Stimulated activated CD4-positive, alpha-beta T cell treated with anti-CD3 and anti-CD28 coated beads, Interleukin-2, amount 100 ng/mL, for 48 hours (primary cell): ENCODE measurements around the gene PLGRKT.
"Not testable (repeated sequence)": the region's sequence is repeated elsewhere in the genome, so short reads cannot be mapped to it uniquely, and the experiment has no call there.

ENCODE experiments used
- DNase-seq, 2 donors: peaks; one replicate each; pipeline ENCODE4 v3.0.0-alpha.2; 2020

PLGRKT gene

GRCh38 chr9:5450359-5451091 is 12.8 kb upstream of the PLGRKT start, which contains the start of gene CD274:
Gene CD274 (plus strand): TSS chr9:5450542. CDS start chr9:5456114, 5,572 bp downstream.
- DNase-seq, result peak; percentile 78 to 80

GRCh38 chr9:5449521-5450358 is 12.0 kb upstream of the PLGRKT start:
- DNase-seq, result no peak

GRCh38 chr9:5448461-5449435 is 11.0 kb upstream of the PLGRKT start:
- DNase-seq, result no peak

GRCh38 chr9:5448016-5448415 is 10.3 kb upstream of the PLGRKT start:
- no peak for DNase-seq

- DNase-seq, result no peak
Measured at GRCh38 chr9:5447337-5447736, 9.6 kb upstream of the PLGRKT start.

- DNase-seq, result no peak
Measured at GRCh38 chr9:5446451-5447236, 8.9 kb upstream of the PLGRKT start.

- no peak for DNase-seq
Measured at GRCh38 chr9:5445886-5446285, 8.2 kb upstream of the PLGRKT start.

- DNase-seq, result not testable (repeated sequence)
Measured at GRCh38 chr9:5445096-5445495, 7.4 kb upstream of the PLGRKT start.

GRCh38 chr9:5443850-5444249 is 6.1 kb upstream of the PLGRKT start:
- DNase-seq, result no peak

GRCh38 chr9:5442400-5443011 is 4.8 kb upstream of the PLGRKT start:
- no peak for DNase-seq

GRCh38 chr9:5441043-5441442 is 3.3 kb upstream of the PLGRKT start:
- DNase-seq, result no peak

- no peak for DNase-seq
Measured at GRCh38 chr9:5440426-5440825, 2.7 kb upstream of the PLGRKT start.

GRCh38 chr9:5438301-5439162 is 807 bp upstream of the PLGRKT start:
- DNase-seq, result peak in 1 of 2 donors; percentile 54

GRCh38 chr9:5436441-5436840 is 1.3 kb downstream of the PLGRKT start:
- no peak for DNase-seq

- DNase-seq, result no peak
Measured at GRCh38 chr9:5435912-5436311, 1.8 kb downstream of the PLGRKT start.

GRCh38 chr9:5433841-5434810 is 3.6 kb downstream of the PLGRKT start:
- not testable (repeated sequence) for DNase-seq

- not testable (repeated sequence) for DNase-seq
Measured at GRCh38 chr9:5433328-5433727, 4.4 kb downstream of the PLGRKT start.

GRCh38 chr9:5432890-5433289 is 4.8 kb downstream of the PLGRKT start:
- not testable (repeated sequence) for DNase-seq

- DNase-seq, result no peak
Measured at GRCh38 chr9:5430912-5431311, 6.8 kb downstream of the PLGRKT start.
